MCF 10A (cell line): ENCODE results near the gene HK2. TPM values are rescaled to one million over a fixed set of nuclear protein-coding genes. Genes with fewer than 3 reads are reported as not detected.

Experiments
- BruUV-seq: library from RNA; stranded (reverse); fragments of 400-500 nt; replicated peaks from 2 replicates; lab custom pipeline; 2021; lab: Mats Ljungman, UMichigan
- CTCF ChIA-PET: fragments of 300-600 bp; sonication (Branson Sonifier 250); formaldehyde crosslinking; extraction: SDS; loops from one replicate; lab custom pipeline; 2021; ENCODE audit warnings: antibody characterized with exemption, inconsistent platforms; lab: Yijun Ruan, JAX
- POLR2A ChIA-PET: fragments of 300-600, 350-650 bp; sonication (Branson Sonifier 250); formaldehyde crosslinking; extraction: SDS; loops from one replicate; lab custom pipeline; 2020; ENCODE audit warnings: antibody characterized with exemption, inconsistent platforms; lab: Yijun Ruan, JAX
- DNase-seq: peaks from one replicate; pipeline ENCODE4 v3.0.0-alpha.2; 2018; ENCODE audit not compliant: unreplicated experiment
- H3K27ac Mint-ChIP-seq: one replicate; pipeline ENCODE4 v1.8.0; 2022; ENCODE audit warnings: mild to moderate bottlenecking, low read depth, mixed read lengths; ENCODE audit not compliant: unreplicated experiment
- H3K27me3 Mint-ChIP-seq: one replicate; pipeline ENCODE4 v1.8.0; 2022; ENCODE audit warnings: mixed read lengths; ENCODE audit not compliant: insufficient read depth, unreplicated experiment
- H3K36me3 Mint-ChIP-seq: one replicate; pipeline ENCODE4 v1.8.0; 2022; ENCODE audit warnings: mild to moderate bottlenecking, moderate library complexity, mixed read lengths; ENCODE audit not compliant: insufficient read depth, unreplicated experiment
- H3K4me1 Mint-ChIP-seq: one replicate; pipeline ENCODE4 v1.8.0; 2022; ENCODE audit warnings: mixed read lengths; ENCODE audit not compliant: insufficient read depth, unreplicated experiment
- H3K4me3 Mint-ChIP-seq: one replicate; pipeline ENCODE4 v1.8.0; 2022; ENCODE audit warnings: mild to moderate bottlenecking, moderate library complexity, mixed read lengths; ENCODE audit not compliant: unreplicated experiment
- H3K9me3 Mint-ChIP-seq: one replicate; pipeline ENCODE4 v1.8.0; 2022; ENCODE audit warnings: mixed read lengths; ENCODE audit not compliant: unreplicated experiment
- intact Hi-C: fragments of 100-400 bp; cut with micrococcal nuclease; formaldehyde crosslinking; loops from 2 replicates; pipeline ENCODE4 v1.14.1; 2022
- total RNA-seq: library from RNA; stranded (reverse); gene quantifications from 2 replicates; pipeline ENCODE4 v1.2.3, GENCODE V29; 2022
- TF ChIP-seq, protein P1 (sequence below): fragments of 200-600 bp; IDR thresholded peaks from one replicate; pipeline ENCODE4 v1.8.0; 2022; ENCODE audit warnings: antibody characterized with exemption, mild to moderate bottlenecking; ENCODE audit not compliant: unreplicated experiment

The HK2 gene
- total RNA-seq, 1 experiment from 2014 or later, result 47.8 TPM

DNA sequence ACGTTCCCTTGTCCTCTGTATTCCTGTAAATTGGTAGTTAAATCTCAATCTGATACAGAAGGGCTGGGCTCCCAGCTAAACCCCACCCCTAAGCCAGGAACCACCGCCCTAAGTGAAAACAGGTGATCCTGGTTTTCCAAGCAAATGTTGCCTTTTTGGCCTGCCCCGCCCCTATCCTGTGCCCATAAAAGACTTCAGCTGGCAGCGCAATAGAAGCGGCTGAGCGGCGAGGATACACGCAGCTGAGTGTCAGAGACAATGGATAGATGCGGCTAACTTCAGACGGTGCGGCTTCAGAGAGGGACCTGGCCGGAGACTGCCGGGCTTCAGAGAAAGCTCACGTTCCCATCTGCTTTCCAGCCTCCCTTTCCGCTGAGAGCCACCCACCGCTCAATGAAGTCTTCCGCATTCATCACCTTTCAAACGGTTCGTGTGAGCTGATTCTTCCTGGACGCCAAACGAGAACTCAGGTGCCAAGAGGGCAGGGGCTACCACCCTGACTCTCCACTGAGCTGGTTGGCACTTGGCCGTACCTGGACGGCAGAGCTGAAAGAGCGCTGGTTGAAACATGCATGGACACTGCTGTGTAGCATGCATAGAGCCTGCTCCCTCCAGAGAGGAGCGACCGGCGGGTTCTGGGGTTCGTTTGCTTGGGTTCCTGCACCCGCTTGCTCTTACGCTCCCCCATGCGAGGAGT, 75.0 kb downstream of the HK2 start:
- Mint-ChIP-seq H3K36me3 (no peaks in the 10 kb centered on the region), H3K4me1 (peaks cover 2% of the 10 kb centered on the region), H3K9me3 (no peaks in the 10 kb centered on the region), H3K27ac (no peak overlapping the region), H3K4me3 (no peak overlapping the region), H3K27me3 (no peaks in the 10 kb centered on the region)
- intact Hi-C loops, result no loop called here
- no peak for DNase-seq
- TF ChIP-seq, protein P1, sequence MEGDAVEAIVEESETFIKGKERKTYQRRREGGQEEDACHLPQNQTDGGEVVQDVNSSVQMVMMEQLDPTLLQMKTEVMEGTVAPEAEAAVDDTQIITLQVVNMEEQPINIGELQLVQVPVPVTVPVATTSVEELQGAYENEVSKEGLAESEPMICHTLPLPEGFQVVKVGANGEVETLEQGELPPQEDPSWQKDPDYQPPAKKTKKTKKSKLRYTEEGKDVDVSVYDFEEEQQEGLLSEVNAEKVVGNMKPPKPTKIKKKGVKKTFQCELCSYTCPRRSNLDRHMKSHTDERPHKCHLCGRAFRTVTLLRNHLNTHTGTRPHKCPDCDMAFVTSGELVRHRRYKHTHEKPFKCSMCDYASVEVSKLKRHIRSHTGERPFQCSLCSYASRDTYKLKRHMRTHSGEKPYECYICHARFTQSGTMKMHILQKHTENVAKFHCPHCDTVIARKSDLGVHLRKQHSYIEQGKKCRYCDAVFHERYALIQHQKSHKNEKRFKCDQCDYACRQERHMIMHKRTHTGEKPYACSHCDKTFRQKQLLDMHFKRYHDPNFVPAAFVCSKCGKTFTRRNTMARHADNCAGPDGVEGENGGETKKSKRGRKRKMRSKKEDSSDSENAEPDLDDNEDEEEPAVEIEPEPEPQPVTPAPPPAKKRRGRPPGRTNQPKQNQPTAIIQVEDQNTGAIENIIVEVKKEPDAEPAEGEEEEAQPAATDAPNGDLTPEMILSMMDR, result no peak
- ChIA-PET POLR2A (no interaction called here), CTCF (interaction anchor here (0.7 kb wide), 1 partner anchor 102 kb away, joined by 5 read pairs; no protein-coding TSS in a partner anchor)
- no TSS peak for BruUV-seq

- DNase-seq, result no peak
- Mint-ChIP-seq H3K9me3 (no peaks in the 10 kb centered on the region), H3K27ac (no peak overlapping the region), H3K4me3 (no peak overlapping the region), H3K36me3 (no peaks in the 10 kb centered on the region), H3K27me3 (no peaks in the 10 kb centered on the region), H3K4me1 (peaks cover 9% of the 10 kb centered on the region)
- intact Hi-C loops, result loop anchor here (10.0 kb wide), 1 partner anchor 495 kb away; no protein-coding TSS in a partner anchor
- ChIA-PET POLR2A (interaction anchor here (0.7 kb wide), 1 partner anchor 167 kb away, joined by 4 read pairs; no protein-coding TSS in a partner anchor), CTCF (interaction anchor here (0.6 kb wide), 1 partner anchor 9 kb away, joined by 5 read pairs; no protein-coding TSS in a partner anchor)
- BruUV-seq, result no TSS peak
- TF ChIP-seq, protein P1, result no peak
Observed at GRCh38 chr2:74910245-74910644, 76.3 kb downstream of the HK2 start.

GRCh38 chr2:74911061-74911460, 77.1 kb downstream of the HK2 start:
- CTCF ChIA-PET, result no interaction called here
- H3K36me3 Mint-ChIP-seq, result no peaks in the 10 kb centered on the region
- intact Hi-C loops, result loop anchor here (10.0 kb wide), 1 partner anchor 494 kb away; no protein-coding TSS in a partner anchor

DNA sequence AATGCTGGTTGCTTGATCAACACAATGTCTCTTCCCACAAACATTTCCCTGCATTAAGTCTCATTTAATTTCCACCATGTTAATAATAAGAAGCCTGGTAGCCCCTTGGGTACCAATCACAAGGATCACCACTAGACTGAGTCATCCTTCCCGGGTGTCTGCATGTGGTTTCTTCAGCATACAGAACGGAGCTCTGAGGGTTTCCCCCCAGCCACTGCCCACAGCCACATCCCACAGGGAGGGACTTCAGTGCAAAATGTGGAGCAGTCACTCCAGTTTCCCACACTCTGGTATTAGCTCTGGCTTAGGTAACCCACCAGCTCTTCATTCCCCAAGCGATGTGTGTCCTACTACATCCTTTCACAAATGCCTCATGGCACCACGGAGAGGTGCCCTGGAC, 81.8 kb downstream of the HK2 start:
- peak overlapping the region; percentile 44 for H3K27ac Mint-ChIP-seq
- no TSS peak for BruUV-seq
- H3K4me3 Mint-ChIP-seq, result no peak overlapping the region
- H3K9me3 Mint-ChIP-seq, result no peaks in the 10 kb centered on the region
- POLR2A ChIA-PET, result interaction anchor here (0.5 kb wide), 1 partner anchor 23 kb away, joined by 3 read pairs; no protein-coding TSS in a partner anchor
- peaks cover 29% of the 10 kb centered on the region for H3K4me1 Mint-ChIP-seq
- no peaks in the 10 kb centered on the region for H3K27me3 Mint-ChIP-seq
- no peak for DNase-seq
- intact Hi-C loops, result loop anchor here (10.0 kb wide), 1 partner anchor 489 kb away; no protein-coding TSS in a partner anchor
- H3K36me3 Mint-ChIP-seq, result no peaks in the 10 kb centered on the region
- CTCF ChIA-PET, result interaction anchor here (0.9 to 1.3 kb wide), 2 partner anchors 68 to 201 kb away, joined by 3 to 7 read pairs; no protein-coding TSS in a partner anchor
- TF ChIP-seq, protein P1, result no peak

More at GRCh38 chr2:74911061-74911460, 77.1 kb downstream of the HK2 start:
- no peak overlapping the region for H3K27ac Mint-ChIP-seq
- no peak for DNase-seq
- POLR2A ChIA-PET, result interaction anchor here (0.7 kb wide), 1 partner anchor 168 kb away, joined by 4 read pairs; no protein-coding TSS in a partner anchor
- no peak overlapping the region for H3K4me3 Mint-ChIP-seq
- TF ChIP-seq, protein P1, result no peak
- H3K4me1 Mint-ChIP-seq, result peaks cover 10% of the 10 kb centered on the region
- H3K27me3 Mint-ChIP-seq, result no peaks in the 10 kb centered on the region
- BruUV-seq, result no TSS peak
- H3K9me3 Mint-ChIP-seq, result no peaks in the 10 kb centered on the region
